Astrocyte of the hippocampus (primary cell): ENCODE results near the gene TYSND1.
A peak's percentile ranks its signal among the peaks of the same experiment; 100 is the strongest.
"Not testable (repeated sequence)": the region's sequence is repeated elsewhere in the genome, so short reads cannot be mapped to it uniquely, and the experiment has no call there.

ENCODE experiments used
- DNase-seq: peaks from one replicate; pipeline ENCODE4 v3.0.0; 2011; ENCODE audit warnings: low read depth, low spot score

The TYSND1 gene

GRCh38 chr10:70146489-70147258 lies at the start of gene TYSND1:
Gene TYSND1 (minus strand): TSS chr10:70146700. CDS start chr10:70146586, 114 bp downstream.
- peak; percentile 99 for DNase-seq

GRCh38 chr10:70193391-70193844 lies 46.9 kb upstream of the TYSND1 start:
- DNase-seq = no peak

GRCh38 chr10:70192326-70192968 lies 45.9 kb upstream of the TYSND1 start:
- no peak for DNase-seq

- DNase-seq = peak; percentile 73
These were observed 45.4 kb upstream of the TYSND1 start for GRCh38 chr10:70191972-70192305.

GRCh38 chr10:70191161-70191971 lies 44.9 kb upstream of the TYSND1 start:
- peak; percentile 16 for DNase-seq

- peak; percentile 33 for DNase-seq
These were observed 44.1 kb upstream of the TYSND1 start for GRCh38 chr10:70190581-70190980.

- DNase-seq = no peak
These were observed 43.6 kb upstream of the TYSND1 start for GRCh38 chr10:70190102-70190501.

- DNase-seq = no peak
These were observed 42.3 kb upstream of the TYSND1 start for GRCh38 chr10:70188768-70189167.

- DNase-seq = no peak
These were observed 40.1 kb upstream of the TYSND1 start for GRCh38 chr10:70186571-70186970.

- DNase-seq = no peak
These were observed 39.6 kb upstream of the TYSND1 start for GRCh38 chr10:70186090-70186489.

GRCh38 chr10:70183304-70183703 lies 36.8 kb upstream of the TYSND1 start:
- DNase-seq = no peak

- not testable (repeated sequence) for DNase-seq
These were observed 32.7 kb upstream of the TYSND1 start for GRCh38 chr10:70179209-70179608.

GRCh38 chr10:70178139-70178725 lies 31.7 kb upstream of the TYSND1 start:
- no peak for DNase-seq

- DNase-seq = no peak
These were observed 29.9 kb upstream of the TYSND1 start for GRCh38 chr10:70176441-70176840.

- no peak for DNase-seq
These were observed 29.0 kb upstream of the TYSND1 start for GRCh38 chr10:70175516-70175915.

GRCh38 chr10:70174058-70174741 lies 27.7 kb upstream of the TYSND1 start:
- DNase-seq = peak; percentile 41

GRCh38 chr10:70169649-70170364 lies 23.3 kb upstream of the TYSND1 start:
- DNase-seq = no peak

GRCh38 chr10:70169011-70169410 lies 22.5 kb upstream of the TYSND1 start:
- DNase-seq = no peak

GRCh38 chr10:70167246-70167645 lies 20.7 kb upstream of the TYSND1 start:
- DNase-seq = peak; percentile 26

- DNase-seq = no peak
These were observed 19.9 kb upstream of the TYSND1 start for GRCh38 chr10:70166394-70166793.

- no peak for DNase-seq
These were observed 17.7 kb upstream of the TYSND1 start for GRCh38 chr10:70164163-70164562.
